OCI-LY7 (cell line): ENCODE results near the gene COX7B. TPM values are rescaled to one million over a fixed set of nuclear protein-coding genes. Genes with fewer than 3 reads are reported as not detected.
A peak's percentile ranks its signal among the peaks of the same experiment; 100 is the strongest.

Experiments used
- BruUV-seq: library from RNA; stranded (reverse); fragments of 400-500 nt; replicated peaks from 2 replicates; lab custom pipeline; 2021; lab: Mats Ljungman, UMichigan
- CTCF ChIA-PET: fragments of 300-600 bp; sonication (Branson Sonifier 250); formaldehyde crosslinking; loops from one replicate; lab custom pipeline; 2022; ENCODE audit warnings: antibody characterized with exemption; ENCODE audit not compliant: unreplicated experiment; lab: Charles Lee
- POLR2A ChIA-PET: fragments of 300-600 bp; sonication (Branson Sonifier 250); formaldehyde crosslinking; loops from one replicate; lab custom pipeline; 2022; ENCODE audit warnings: antibody characterized with exemption; lab: Charles Lee
- DNase-seq: peaks from one replicate; pipeline ENCODE4 v3.0.0-alpha.2; 2015; ENCODE audit warnings: low spot score
- H2AFZ ChIP-seq: fragments of 200-600 bp; sonication (generic), shearing (Covaris generic); 2 replicates; pipeline ENCODE4 v1.6.1; 2014; ENCODE audit warnings: mild to moderate bottlenecking, antibody characterized with exemption, low read length, moderate library complexity
- H3K27ac ChIP-seq: fragments of 200-600 bp; sonication (generic); 2 replicates; pipeline ENCODE4 v1.5.1; 2014; ENCODE audit warnings: mixed run types, low read depth, mild to moderate bottlenecking, moderate library complexity, low read length, inconsistent platforms; ENCODE audit not compliant: poor library complexity, severe bottlenecking
- H3K36me3 ChIP-seq: fragments of 200-600 bp; sonication (generic); 2 replicates; pipeline ENCODE4 v1.6.1; 2014; ENCODE audit warnings: mild to moderate bottlenecking, antibody characterized with exemption, low read length, moderate library complexity, mixed read lengths; ENCODE audit not compliant: insufficient read depth
- H3K4me1 ChIP-seq: fragments of 200-600 bp; sonication (generic); 2 replicates; pipeline ENCODE4 v1.5.1; 2014; ENCODE audit warnings: mild to moderate bottlenecking, low read length; ENCODE audit not compliant: insufficient read depth, poor library complexity, severe bottlenecking
- H3K4me2 ChIP-seq: fragments of 200-600 bp; sonication (generic); 2 replicates; pipeline ENCODE4 v1.6.1; 2014; ENCODE audit warnings: mild to moderate bottlenecking, low read length
- H3K4me3 ChIP-seq: fragments of 200-600 bp; sonication (generic); 2 replicates; pipeline ENCODE4 v1.5.1; 2014; ENCODE audit warnings: mild to moderate bottlenecking, low read depth, low read length; ENCODE audit not compliant: poor library complexity, severe bottlenecking
- H3K79me2 ChIP-seq: fragments of 200-600 bp; sonication (generic); 2 replicates; pipeline ENCODE4 v1.6.1; 2016; ENCODE audit warnings: low read depth, mild to moderate bottlenecking, low read length, moderate library complexity, mixed read lengths; ENCODE audit not compliant: insufficient read depth
- H3K9me2 ChIP-seq: fragments of 200-600 bp; sonication (generic); 2 replicates; pipeline ENCODE4 v1.6.1; 2016; ENCODE audit warnings: mild to moderate bottlenecking, low read length, mixed read lengths; ENCODE audit not compliant: insufficient read depth
- H3K9me3 ChIP-seq: fragments of 200-600 bp; sonication (generic); 2 replicates; pipeline ENCODE4 v1.6.1; 2014; ENCODE audit warnings: mild to moderate bottlenecking, mixed run types, low read length, mixed read lengths
- H4K20me1 ChIP-seq: fragments of 200-600 bp; sonication (generic); 2 replicates; pipeline ENCODE4 v1.6.1; 2014; ENCODE audit warnings: mild to moderate bottlenecking, antibody characterized with exemption, low read length, moderate library complexity, mixed read lengths; ENCODE audit not compliant: insufficient read depth
- EZH2phosphoT487 ChIP-seq: fragments of 200-600 bp; sonication (generic); IDR thresholded peaks from 2 replicates; pipeline ENCODE4 v1.6.1; 2018; ENCODE audit warnings: low read depth, borderline replicate concordance, mild to moderate bottlenecking, mixed run types, antibody characterized with exemption, low read length, moderate library complexity, mixed read lengths
- intact Hi-C: fragments of 100-400 bp; cut with micrococcal nuclease; formaldehyde crosslinking; loops from one replicate; pipeline ENCODE4 v1.10.0; 2022; ENCODE audit not compliant: unreplicated experiment
- total RNA-seq, 2 experiments: library from RNA; depleted of rRNA in 1 of 2; stranded (reverse); fragments of >200 nt in 1 of 2; shearing (Covaris generic) in 1 of 2; gene quantifications; 2 replicates each; pipeline ENCODE4 v1.2.3, GENCODE V29; 2014 to 2022
- TF ChIP-seq, protein P1 (sequence below): fragments of 200-600 bp; sonication (generic); conservative IDR thresholded peaks from 2 replicates; pipeline ENCODE4 v1.5.1; 2014; ENCODE audit warnings: mild to moderate bottlenecking, antibody characterized with exemption, low read length, moderate library complexity, mixed read lengths

Gene COX7B
- total RNA-seq, 2 experiments from 2014 or later: 199 to 256 TPM

DNA sequence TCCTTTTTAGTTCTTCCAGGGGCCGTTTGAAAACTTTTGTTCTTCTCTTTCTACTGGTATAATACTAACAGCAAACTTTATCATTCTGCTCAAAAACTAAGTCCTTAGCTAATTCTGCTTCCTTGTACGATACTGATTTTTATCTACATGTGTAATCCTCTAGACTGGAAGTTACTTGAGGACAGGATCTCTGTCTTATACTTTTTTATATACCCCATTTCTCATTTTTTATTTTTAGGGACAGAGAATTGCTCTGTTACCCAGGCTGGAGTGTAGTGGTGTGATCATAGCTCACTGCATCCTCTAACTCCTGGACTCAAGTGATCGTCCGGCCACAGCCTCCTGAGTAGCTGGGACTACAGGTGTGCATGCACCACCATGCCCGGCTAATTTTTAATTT, 2.2 kb downstream of the COX7B start:
- Histone ChIP-seq H3K9me2 (no peaks in the 10 kb centered on the region), H3K79me2 (peaks cover 41% of the 10 kb centered on the region), H3K4me2 (peak overlapping the region; percentile 75), H3K9me3 (no peaks in the 10 kb centered on the region), H3K36me3 (peaks cover 61% of the 10 kb centered on the region), H4K20me1 (no peaks in the 10 kb centered on the region), H3K4me3 (peak overlapping the region; percentile 91), H2AFZ (no peak overlapping the region), H3K4me1 (no peaks in the 10 kb centered on the region), H3K27ac (no peak overlapping the region)
- POLR2A ChIA-PET: interaction anchor here (0.7 to 1.4 kb wide), 3 partner anchors 8 to 432 kb away, joined by 3 to 4 read pairs (median 4); no protein-coding TSS in a partner anchor
- intact Hi-C loops: no loop called here
- DNase-seq: no peak
- BruUV-seq: no TSS peak
- CTCF ChIA-PET: no interaction called here
- no peak for TF ChIP-seq EZH2phosphoT487
- TF ChIP-seq, protein P1, sequence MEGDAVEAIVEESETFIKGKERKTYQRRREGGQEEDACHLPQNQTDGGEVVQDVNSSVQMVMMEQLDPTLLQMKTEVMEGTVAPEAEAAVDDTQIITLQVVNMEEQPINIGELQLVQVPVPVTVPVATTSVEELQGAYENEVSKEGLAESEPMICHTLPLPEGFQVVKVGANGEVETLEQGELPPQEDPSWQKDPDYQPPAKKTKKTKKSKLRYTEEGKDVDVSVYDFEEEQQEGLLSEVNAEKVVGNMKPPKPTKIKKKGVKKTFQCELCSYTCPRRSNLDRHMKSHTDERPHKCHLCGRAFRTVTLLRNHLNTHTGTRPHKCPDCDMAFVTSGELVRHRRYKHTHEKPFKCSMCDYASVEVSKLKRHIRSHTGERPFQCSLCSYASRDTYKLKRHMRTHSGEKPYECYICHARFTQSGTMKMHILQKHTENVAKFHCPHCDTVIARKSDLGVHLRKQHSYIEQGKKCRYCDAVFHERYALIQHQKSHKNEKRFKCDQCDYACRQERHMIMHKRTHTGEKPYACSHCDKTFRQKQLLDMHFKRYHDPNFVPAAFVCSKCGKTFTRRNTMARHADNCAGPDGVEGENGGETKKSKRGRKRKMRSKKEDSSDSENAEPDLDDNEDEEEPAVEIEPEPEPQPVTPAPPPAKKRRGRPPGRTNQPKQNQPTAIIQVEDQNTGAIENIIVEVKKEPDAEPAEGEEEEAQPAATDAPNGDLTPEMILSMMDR: no peak

DNA sequence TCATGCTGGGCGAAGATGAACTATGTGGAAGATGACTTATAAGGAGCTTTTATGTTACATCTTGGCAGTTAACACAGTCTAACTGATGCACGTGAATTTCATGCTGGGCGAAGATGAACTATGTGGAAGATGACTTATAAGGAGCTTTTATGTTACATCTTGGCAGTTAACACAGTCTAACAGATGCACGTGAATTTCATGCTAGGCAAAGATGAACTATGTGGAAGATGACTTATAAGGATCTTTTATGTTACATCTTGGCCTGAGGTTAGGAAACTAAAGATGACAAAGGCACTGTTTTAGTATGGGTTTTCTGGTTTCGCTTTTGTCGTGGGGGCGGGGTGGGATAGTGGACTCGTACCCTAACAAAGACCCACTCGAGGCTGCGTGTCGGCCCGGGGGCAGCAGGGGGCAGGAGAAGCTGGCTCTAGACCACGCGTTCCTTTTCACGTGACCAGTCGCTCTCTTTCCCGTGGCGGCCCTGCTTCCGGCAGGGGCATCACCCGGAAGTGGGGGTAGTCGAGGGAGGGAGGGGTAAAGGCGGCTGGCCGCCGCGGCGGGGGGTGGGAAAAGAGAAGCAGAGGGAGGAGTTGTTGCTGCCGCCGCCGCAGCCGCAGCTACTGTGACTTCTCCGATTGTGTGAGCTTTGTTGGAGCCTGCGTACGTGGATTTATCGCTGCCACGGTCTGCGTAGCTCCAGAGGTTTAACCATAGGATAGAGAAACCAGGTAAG, 11.0 kb downstream of the COX7B start, which contains the start of gene ATP7A:
Gene ATP7A (plus strand): TSS at position 586 of the 733 bp plus-strand sequence. CDS start 60,949 bp downstream, outside the sequence.
- intact Hi-C loops: loop anchor here (1.0 to 5.0 kb wide), 2 partner anchors 114 to 192 kb away; partner anchors contain the start of gene PGK1
- BruUV-seq: no TSS peak
- H3K4me3 ChIP-seq: peak within 1 kb of the TSS; percentile 75

More for the DNA sequence above, 11.0 kb downstream of the COX7B start, which contains the start of gene ATP7A:
- CTCF ChIA-PET: interaction anchor here (0.6 to 1.6 kb wide), 2 partner anchors 114 to 856 kb away, joined by 3 to 5 read pairs; no protein-coding TSS in a partner anchor
- Histone ChIP-seq H3K27ac (peak within 1 kb of the TSS; percentile 60), H3K79me2 (peaks cover 32% of the 10 kb centered on the region; the same call in 1 of the 2 replicates), H3K4me1 (peaks cover 22% of the 10 kb centered on the region), H3K4me2 (peak within 1 kb of the TSS; percentile 82), H3K36me3 (peaks cover 15% of the 10 kb centered on the region), H3K9me3 (no peaks in the 10 kb centered on the region), H4K20me1 (no peaks in the 10 kb centered on the region), H3K9me2 (no peaks in the 10 kb centered on the region), H2AFZ (peak within 1 kb of the TSS; percentile 94; the same call in 1 of the 2 replicates)
- POLR2A ChIA-PET: interaction anchor here (0.9 to 5.1 kb wide), 5 partner anchors 9 to 207 kb away, joined by 3 to 35 read pairs (median 5); partner anchors contain the start of gene COX7B
- peak; percentile 92 for DNase-seq
- TF ChIP-seq, protein P1: peak; percentile 64
- TF ChIP-seq EZH2phosphoT487: no peak
